ENCODE measurements around the gene ATXN8OS. TPM values are rescaled to one million over a fixed set of nuclear protein-coding genes. Genes with fewer than 3 reads are reported as not detected.
"Not testable (repeated sequence)": the region's sequence is repeated elsewhere in the genome, so short reads cannot be mapped to it uniquely, and the experiment has no call there.

The ATXN8OS gene
- total RNA-seq, result not detected

GRCh38 chr13:70107498-70108281 is at the start of gene ATXN8OS:
Gene ATXN8OS (plus strand): TSS chr13:70107826.
- no peak for ATAC-seq (replicated peaks)
- Mint-ChIP-seq H3K9me3 (peaks cover 9% of the 10 kb centered on the region), H3K27me3 (no peaks in the 10 kb centered on the region), H3K27ac (no peak within 1 kb of the TSS), H3K36me3 (ENCODE audit: low read depth) (no peaks in the 10 kb centered on the region), H3K4me1 (no peaks in the 10 kb centered on the region), H3K4me3 (no peak within 1 kb of the TSS)

DNA sequence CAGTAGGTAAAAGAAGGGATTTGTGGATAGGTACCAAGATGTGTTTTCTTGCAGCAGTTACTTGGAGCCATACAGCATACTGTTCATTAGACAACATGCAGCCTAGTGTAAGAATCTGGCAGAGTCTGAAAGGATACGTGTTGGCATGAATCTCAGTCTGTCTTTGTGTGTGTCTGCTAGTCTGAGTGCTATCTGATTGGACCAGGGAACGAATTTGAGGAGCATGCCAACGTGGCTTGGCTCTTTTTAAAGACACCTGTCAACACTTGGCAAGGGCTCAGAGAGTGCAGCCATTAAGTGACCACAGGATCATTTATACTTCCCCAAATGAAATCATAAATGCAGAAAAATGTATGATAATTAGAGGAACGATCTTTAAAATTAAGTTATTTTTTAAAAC is 27.6 kb upstream of the ATXN8OS start:
- no peak for ATAC-seq (replicated peaks)
- H3K4me3 Mint-ChIP-seq, result no peak overlapping the region
- H3K4me1 Mint-ChIP-seq, result no peaks in the 10 kb centered on the region
- H3K27ac Mint-ChIP-seq, result no peak overlapping the region
- H3K27me3 Mint-ChIP-seq, result no peaks in the 10 kb centered on the region
- H3K36me3 Mint-ChIP-seq (ENCODE audit: low read depth), result no peaks in the 10 kb centered on the region
- peaks cover 3% of the 10 kb centered on the region for H3K9me3 Mint-ChIP-seq

DNA sequence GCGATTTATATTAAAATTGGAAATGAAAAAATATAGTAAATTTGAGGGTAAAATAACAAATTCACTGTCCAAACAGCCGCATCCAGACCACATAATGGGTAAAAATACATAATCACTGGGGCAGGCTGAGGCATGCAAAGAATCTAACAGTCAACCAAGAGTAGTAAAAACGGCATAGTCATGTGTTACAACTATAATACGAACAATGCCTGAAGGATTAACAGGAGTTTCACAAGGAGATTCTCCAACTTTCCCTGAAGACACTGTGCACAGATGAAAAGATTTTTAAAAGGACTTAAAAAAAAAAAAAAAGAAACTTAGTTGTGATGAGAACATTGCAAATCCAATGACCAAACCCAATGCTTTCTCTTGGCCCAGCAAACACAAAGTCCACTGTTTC is 20.4 kb upstream of the ATXN8OS start:
- no peak for ATAC-seq (replicated peaks)
- Mint-ChIP-seq H3K4me3 (no peak overlapping the region), H3K27me3 (no peaks in the 10 kb centered on the region), H3K27ac (no peak overlapping the region), H3K36me3 (ENCODE audit: low read depth) (no peaks in the 10 kb centered on the region), H3K9me3 (peaks cover 22% of the 10 kb centered on the region), H3K4me1 (no peaks in the 10 kb centered on the region)

DNA sequence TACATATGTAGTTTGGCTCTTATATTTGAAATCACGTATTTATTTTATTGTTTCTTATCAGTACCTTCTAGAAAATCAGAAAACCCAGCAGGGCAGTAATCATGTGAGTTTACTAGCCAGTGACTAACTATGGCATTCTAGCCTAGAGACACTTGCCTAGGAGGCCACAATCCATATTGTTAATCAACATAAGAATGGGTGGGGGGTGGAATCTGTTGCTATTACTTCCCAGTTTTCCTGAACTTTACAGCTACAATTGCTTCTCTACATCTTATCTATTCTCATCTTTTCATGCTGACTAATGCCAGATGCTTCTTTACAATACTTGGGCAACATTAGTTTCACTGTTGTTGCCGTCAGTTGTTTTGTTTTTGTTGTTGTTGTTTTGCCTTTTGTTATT is 18.7 kb upstream of the ATXN8OS start:
- H3K4me1 Mint-ChIP-seq, result no peaks in the 10 kb centered on the region
- peaks cover 22% of the 10 kb centered on the region for H3K9me3 Mint-ChIP-seq
- H3K36me3 Mint-ChIP-seq (ENCODE audit: low read depth), result no peaks in the 10 kb centered on the region
- ATAC-seq (replicated peaks), result no peak
- no peak overlapping the region for H3K27ac Mint-ChIP-seq
- H3K27me3 Mint-ChIP-seq, result no peaks in the 10 kb centered on the region
- no peak overlapping the region for H3K4me3 Mint-ChIP-seq

DNA sequence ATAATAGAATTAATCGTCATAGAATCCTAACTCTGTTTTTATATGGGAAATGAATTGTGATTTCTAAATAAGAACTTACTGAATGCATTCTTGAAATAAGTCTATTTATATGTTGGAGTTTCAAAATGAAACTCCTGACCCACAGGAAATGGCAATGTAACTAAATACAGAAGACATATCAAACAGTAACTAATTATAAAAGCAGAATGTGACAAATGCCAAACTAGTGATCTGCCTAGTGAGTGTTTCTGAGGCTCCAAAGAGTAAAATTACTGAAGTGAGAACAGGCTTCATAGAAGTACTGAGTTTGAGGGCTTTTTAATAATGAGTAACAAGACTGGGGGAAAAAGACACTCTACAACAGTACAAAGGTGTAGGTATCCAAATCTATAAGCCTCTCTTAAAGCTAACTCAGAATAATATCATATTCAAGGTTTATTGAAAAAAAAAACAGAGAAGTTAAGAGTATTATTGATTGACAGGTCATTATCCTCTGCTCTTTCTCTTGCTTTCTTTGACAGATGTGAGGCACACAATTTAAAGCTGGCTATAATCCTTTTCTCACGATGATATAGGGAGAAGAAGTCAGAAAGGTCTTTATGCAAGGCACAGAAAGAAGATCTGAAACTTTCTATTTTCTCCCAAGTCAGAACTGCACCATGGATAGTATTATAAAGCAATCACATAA is 17.4 kb upstream of the ATXN8OS start:
- no peaks in the 10 kb centered on the region for H3K36me3 Mint-ChIP-seq (ENCODE audit: low read depth)
- H3K27ac Mint-ChIP-seq, result no peak overlapping the region
- H3K4me3 Mint-ChIP-seq, result no peak overlapping the region
- ATAC-seq (replicated peaks), result no peak
- no peaks in the 10 kb centered on the region for H3K27me3 Mint-ChIP-seq
- no peaks in the 10 kb centered on the region for H3K4me1 Mint-ChIP-seq
- peaks cover 22% of the 10 kb centered on the region for H3K9me3 Mint-ChIP-seq

GRCh38 chr13:70098669-70099068 is 9.0 kb upstream of the ATXN8OS start:
- no peak for ATAC-seq (replicated peaks)
- Mint-ChIP-seq H3K27ac (no peak overlapping the region), H3K4me1 (no peaks in the 10 kb centered on the region), H3K27me3 (no peaks in the 10 kb centered on the region), H3K4me3 (no peak overlapping the region), H3K9me3 (peaks cover 17% of the 10 kb centered on the region), H3K36me3 (ENCODE audit: low read depth) (no peaks in the 10 kb centered on the region)

DNA sequence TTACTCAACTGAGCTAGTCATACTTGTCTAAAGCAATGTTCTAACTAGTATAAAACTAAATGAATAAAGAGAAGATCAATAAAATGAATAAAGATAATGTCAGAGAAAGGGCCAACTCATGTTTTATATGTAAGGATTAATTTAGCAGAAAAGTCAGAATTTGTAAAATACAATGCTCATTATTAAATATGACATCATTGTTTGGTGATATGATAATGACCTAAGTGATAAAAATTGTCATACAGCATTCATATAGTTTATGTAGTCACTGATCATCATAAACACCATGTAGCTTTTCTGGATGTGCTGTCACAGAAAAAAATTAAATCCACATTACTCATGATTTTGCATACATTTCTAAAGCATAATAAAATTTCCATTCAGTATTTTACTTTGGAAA is 3.1 kb upstream of the ATXN8OS start:
- H3K36me3 Mint-ChIP-seq (ENCODE audit: low read depth), result no peaks in the 10 kb centered on the region
- H3K4me3 Mint-ChIP-seq, result no peak overlapping the region
- no peak for ATAC-seq (replicated peaks)
- H3K27me3 Mint-ChIP-seq, result no peaks in the 10 kb centered on the region
- peaks cover 9% of the 10 kb centered on the region for H3K9me3 Mint-ChIP-seq
- H3K27ac Mint-ChIP-seq, result no peak overlapping the region
- H3K4me1 Mint-ChIP-seq, result no peaks in the 10 kb centered on the region

- no peak overlapping the region for H3K4me3 Mint-ChIP-seq
- H3K9me3 Mint-ChIP-seq, result peaks cover 9% of the 10 kb centered on the region
- H3K4me1 Mint-ChIP-seq, result no peaks in the 10 kb centered on the region
- no peak overlapping the region for H3K27ac Mint-ChIP-seq
- no peak for ATAC-seq (replicated peaks)
- no peaks in the 10 kb centered on the region for H3K36me3 Mint-ChIP-seq (ENCODE audit: low read depth)
- no peaks in the 10 kb centered on the region for H3K27me3 Mint-ChIP-seq
Observed at GRCh38 chr13:70107125-70107497, 515 bp upstream of the ATXN8OS start.

GRCh38 chr13:70108356-70109105 is 905 bp downstream of the ATXN8OS start, which contains the start of gene KLHL1:
Gene KLHL1 (minus strand): TSS chr13:70108452. CDS start chr13:70107699, 753 bp downstream.
- Mint-ChIP-seq H3K36me3 (ENCODE audit: low read depth) (no peaks in the 10 kb centered on the region), H3K4me3 (no peak within 1 kb of the TSS), H3K27me3 (no peaks in the 10 kb centered on the region), H3K27ac (no peak within 1 kb of the TSS), H3K9me3 (peaks cover 1% of the 10 kb centered on the region), H3K4me1 (no peaks in the 10 kb centered on the region)
- no peak for ATAC-seq (replicated peaks)

GRCh38 chr13:70117338-70117905 is 9.8 kb downstream of the ATXN8OS start:
- H3K27ac Mint-ChIP-seq, result no peak overlapping the region
- H3K9me3 Mint-ChIP-seq, result peaks cover 10% of the 10 kb centered on the region
- no peaks in the 10 kb centered on the region for H3K36me3 Mint-ChIP-seq (ENCODE audit: low read depth)
- ATAC-seq (replicated peaks), result no peak
- no peaks in the 10 kb centered on the region for H3K27me3 Mint-ChIP-seq
- no peak overlapping the region for H3K4me3 Mint-ChIP-seq
- H3K4me1 Mint-ChIP-seq, result no peaks in the 10 kb centered on the region

DNA sequence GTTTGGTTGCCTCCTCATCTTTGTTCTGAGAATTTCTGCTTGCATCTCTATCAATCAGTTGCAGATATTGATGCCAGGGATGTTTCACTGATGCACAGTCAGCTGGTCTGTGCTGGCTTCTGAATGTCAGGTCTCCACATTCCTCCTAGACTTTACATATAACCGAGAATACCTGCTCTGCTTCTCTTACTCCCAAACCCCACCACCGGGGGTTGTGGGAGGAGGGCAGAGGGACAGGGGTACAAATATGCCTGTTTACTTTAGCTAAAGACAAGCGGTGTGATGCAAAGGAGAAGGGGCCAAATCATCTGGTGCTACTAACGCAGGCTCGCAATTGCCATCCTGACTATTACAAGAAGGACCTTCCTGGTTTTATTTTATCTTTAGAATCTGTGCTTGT is 18.1 kb downstream of the ATXN8OS start:
- no peak for ATAC-seq (replicated peaks)
- Mint-ChIP-seq H3K27me3 (no peaks in the 10 kb centered on the region), H3K36me3 (ENCODE audit: low read depth) (no peaks in the 10 kb centered on the region), H3K4me3 (no peak overlapping the region), H3K27ac (no peak overlapping the region), H3K4me1 (no peaks in the 10 kb centered on the region), H3K9me3 (peaks cover 9% of the 10 kb centered on the region)

- H3K36me3 Mint-ChIP-seq (ENCODE audit: low read depth), result no peaks in the 10 kb centered on the region
Observed at GRCh38 chr13:70128098-70128497, 20.5 kb downstream of the ATXN8OS start.

GRCh38 chr13:70142658-70143057 is 35.0 kb downstream of the ATXN8OS start:
- ATAC-seq (replicated peaks); H3K36me3 Mint-ChIP-seq (ENCODE audit: low read depth); H3K4me3 Mint-ChIP-seq; H3K27me3 Mint-ChIP-seq; H3K4me1 Mint-ChIP-seq; H3K27ac Mint-ChIP-seq; H3K9me3 Mint-ChIP-seq: not testable (repeated sequence)

More at GRCh38 chr13:70128098-70128497, 20.5 kb downstream of the ATXN8OS start:
- Mint-ChIP-seq H3K9me3 (peaks cover 8% of the 10 kb centered on the region), H3K27me3 (no peaks in the 10 kb centered on the region), H3K27ac (no peak overlapping the region), H3K4me3 (no peak overlapping the region), H3K4me1 (no peaks in the 10 kb centered on the region)
- no peak for ATAC-seq (replicated peaks)

DNA sequence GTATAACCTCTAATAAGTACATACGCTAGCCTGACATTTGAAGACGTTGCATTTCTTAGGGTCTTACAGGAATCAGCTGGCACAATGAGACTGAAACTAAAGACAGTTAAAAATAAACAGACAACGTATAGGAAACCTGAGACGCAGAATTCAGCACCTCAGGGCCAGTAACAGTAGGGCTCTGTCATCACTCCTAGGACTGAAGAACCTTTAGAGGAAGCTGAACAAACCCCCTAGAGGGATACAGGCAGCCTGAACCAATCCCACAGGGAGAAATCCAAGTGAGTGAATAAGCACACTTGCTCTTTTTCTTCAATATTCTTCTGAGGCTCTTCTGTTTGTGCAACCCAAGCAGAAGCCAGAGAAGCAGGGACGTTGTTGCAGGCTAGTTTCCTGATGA is 54.5 kb downstream of the ATXN8OS start:
- Mint-ChIP-seq H3K4me3 (no peak overlapping the region), H3K36me3 (ENCODE audit: low read depth) (no peaks in the 10 kb centered on the region), H3K27ac (no peak overlapping the region), H3K9me3 (peaks cover 9% of the 10 kb centered on the region), H3K27me3 (no peaks in the 10 kb centered on the region), H3K4me1 (no peaks in the 10 kb centered on the region)
- no peak for ATAC-seq (replicated peaks)
